SU-DHL-6 (cell line): ENCODE data around the gene CDK16.

ENCODE experiments used
- H2AFZ ChIP-seq: fragments of 200-600 bp; sonication (generic); 2 replicates; pipeline ENCODE4 v1.6.1; 2014; ENCODE audit warnings: low read depth, mild to moderate bottlenecking, moderate library complexity, mixed read lengths, antibody characterized with exemption, low read length; ENCODE audit not compliant: severe bottlenecking
- H3F3A ChIP-seq: fragments of 200-600 bp; shearing (Covaris generic); 2 replicates; pipeline ENCODE4 v1.6.0; 2016; ENCODE audit warnings: antibody characterized with exemption, mild to moderate bottlenecking; ENCODE audit not compliant: insufficient read depth
- H3K27ac ChIP-seq: fragments of 200-600 bp; sonication (generic); 2 replicates; pipeline ENCODE4 v1.5.1; 2016; ENCODE audit warnings: low read depth, mild to moderate bottlenecking, low read length, moderate library complexity, mixed read lengths
- H3K27me3 ChIP-seq: fragments of 200-600 bp; sonication (generic), shearing (Covaris generic); 2 replicates; pipeline ENCODE4 v1.6.0; 2014; ENCODE audit warnings: mild to moderate bottlenecking, low read length
- H3K36me3 ChIP-seq: fragments of 200-600 bp; sonication (generic); 2 replicates; pipeline ENCODE4 v1.6.1; 2014; ENCODE audit warnings: mild to moderate bottlenecking, low read length, mixed read lengths
- H3K4me2 ChIP-seq: fragments of 300-600, 200-600 bp; shearing (Covaris generic), sonication (generic); 2 replicates; pipeline ENCODE4 v1.6.0; 2014; ENCODE audit warnings: low read length, low read depth, mild to moderate bottlenecking; ENCODE audit not compliant: poor library complexity, severe bottlenecking
- H3K4me3 ChIP-seq: fragments of 200-600 bp; sonication (generic); 2 replicates; pipeline ENCODE4 v1.5.1; 2014; ENCODE audit warnings: antibody characterized with exemption, low read length, mild to moderate bottlenecking, mixed read lengths; ENCODE audit not compliant: insufficient read depth, poor library complexity, severe bottlenecking
- H3K79me2 ChIP-seq: fragments of 200-600 bp; sonication (generic); 2 replicates; pipeline ENCODE4 v1.6.1; 2014; ENCODE audit warnings: mild to moderate bottlenecking, low read length, moderate library complexity; ENCODE audit not compliant: insufficient read depth
- H3K9ac ChIP-seq: fragments of 200-600 bp; sonication (generic); 2 replicates; pipeline ENCODE4 v1.7.0; 2014; ENCODE audit warnings: mild to moderate bottlenecking, low read length
- H3K9me2 ChIP-seq: fragments of 200-600 bp; sonication (generic); replicated peaks from 2 replicates; pipeline ENCODE4 v1.6.1; 2014; ENCODE audit warnings: low read length; ENCODE audit not compliant: insufficient read depth
- H3K9me3 ChIP-seq: fragments of 200-600 bp; sonication (generic); 2 replicates; pipeline ENCODE4 v1.6.1; 2014; ENCODE audit warnings: low read length, mixed read lengths; ENCODE audit not compliant: insufficient read depth
- H4K20me1 ChIP-seq: fragments of 200-600 bp; sonication (generic); 2 replicates; pipeline ENCODE4 v1.6.1; 2014; ENCODE audit warnings: low read depth, mild to moderate bottlenecking, antibody characterized with exemption, low read length, moderate library complexity, mixed read lengths
- EZH2phosphoT487 ChIP-seq: fragments of 200-600 bp; sonication (generic), shearing (Covaris generic); conservative IDR thresholded peaks from 2 replicates; pipeline ENCODE4 v1.6.1; 2018; ENCODE audit warnings: mild to moderate bottlenecking, antibody characterized with exemption, low read length, moderate library complexity, mixed read lengths
- TF ChIP-seq, protein P1 (sequence below): fragments of 200-600 bp; sonication (generic); IDR thresholded peaks from one replicate; pipeline ENCODE4 v1.5.1; 2017; ENCODE audit warnings: antibody characterized with exemption, mild to moderate bottlenecking, low read length, moderate library complexity; ENCODE audit not compliant: insufficient read depth, poor library complexity, severe bottlenecking

CDK16 gene

DNA sequence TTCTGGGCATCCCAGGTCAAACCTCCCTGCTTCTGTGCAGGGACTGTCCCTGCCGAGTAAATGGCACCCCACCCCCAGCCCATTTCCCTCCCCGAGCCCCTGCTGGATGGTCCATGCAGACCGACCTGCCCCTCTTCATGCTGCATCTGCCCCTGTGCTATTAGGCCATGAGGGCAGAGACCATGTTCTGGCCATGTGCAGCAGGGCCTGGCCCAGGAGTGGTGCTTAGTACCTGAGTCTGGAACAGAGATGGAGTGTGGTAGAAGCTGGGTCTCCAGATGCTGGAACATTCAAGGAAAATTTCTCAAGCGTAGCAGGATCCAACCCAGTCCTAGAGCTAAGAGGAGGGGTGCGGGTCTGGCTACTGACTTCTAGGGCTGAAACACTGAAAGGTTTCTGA lies 40.1 kb upstream of the CDK16 start:
- Histone ChIP-seq H3K4me3 (no peak overlapping the region), H2AFZ (no peak overlapping the region), H3K36me3 (no peaks in the 10 kb centered on the region), H3K9me3 (no peaks in the 10 kb centered on the region), H3K9me2 (no peaks in the 10 kb centered on the region), H3K9ac (no peak overlapping the region), H3K79me2 (no peaks in the 10 kb centered on the region), H3K27me3 (no peaks in the 10 kb centered on the region), H3K27ac (no peak overlapping the region), H3F3A (no peaks in the 10 kb centered on the region), H4K20me1 (no peaks in the 10 kb centered on the region), H3K4me2 (no peak overlapping the region)
- no peak for TF ChIP-seq EZH2phosphoT487
- TF ChIP-seq, protein P1, sequence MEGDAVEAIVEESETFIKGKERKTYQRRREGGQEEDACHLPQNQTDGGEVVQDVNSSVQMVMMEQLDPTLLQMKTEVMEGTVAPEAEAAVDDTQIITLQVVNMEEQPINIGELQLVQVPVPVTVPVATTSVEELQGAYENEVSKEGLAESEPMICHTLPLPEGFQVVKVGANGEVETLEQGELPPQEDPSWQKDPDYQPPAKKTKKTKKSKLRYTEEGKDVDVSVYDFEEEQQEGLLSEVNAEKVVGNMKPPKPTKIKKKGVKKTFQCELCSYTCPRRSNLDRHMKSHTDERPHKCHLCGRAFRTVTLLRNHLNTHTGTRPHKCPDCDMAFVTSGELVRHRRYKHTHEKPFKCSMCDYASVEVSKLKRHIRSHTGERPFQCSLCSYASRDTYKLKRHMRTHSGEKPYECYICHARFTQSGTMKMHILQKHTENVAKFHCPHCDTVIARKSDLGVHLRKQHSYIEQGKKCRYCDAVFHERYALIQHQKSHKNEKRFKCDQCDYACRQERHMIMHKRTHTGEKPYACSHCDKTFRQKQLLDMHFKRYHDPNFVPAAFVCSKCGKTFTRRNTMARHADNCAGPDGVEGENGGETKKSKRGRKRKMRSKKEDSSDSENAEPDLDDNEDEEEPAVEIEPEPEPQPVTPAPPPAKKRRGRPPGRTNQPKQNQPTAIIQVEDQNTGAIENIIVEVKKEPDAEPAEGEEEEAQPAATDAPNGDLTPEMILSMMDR = no peak

DNA sequence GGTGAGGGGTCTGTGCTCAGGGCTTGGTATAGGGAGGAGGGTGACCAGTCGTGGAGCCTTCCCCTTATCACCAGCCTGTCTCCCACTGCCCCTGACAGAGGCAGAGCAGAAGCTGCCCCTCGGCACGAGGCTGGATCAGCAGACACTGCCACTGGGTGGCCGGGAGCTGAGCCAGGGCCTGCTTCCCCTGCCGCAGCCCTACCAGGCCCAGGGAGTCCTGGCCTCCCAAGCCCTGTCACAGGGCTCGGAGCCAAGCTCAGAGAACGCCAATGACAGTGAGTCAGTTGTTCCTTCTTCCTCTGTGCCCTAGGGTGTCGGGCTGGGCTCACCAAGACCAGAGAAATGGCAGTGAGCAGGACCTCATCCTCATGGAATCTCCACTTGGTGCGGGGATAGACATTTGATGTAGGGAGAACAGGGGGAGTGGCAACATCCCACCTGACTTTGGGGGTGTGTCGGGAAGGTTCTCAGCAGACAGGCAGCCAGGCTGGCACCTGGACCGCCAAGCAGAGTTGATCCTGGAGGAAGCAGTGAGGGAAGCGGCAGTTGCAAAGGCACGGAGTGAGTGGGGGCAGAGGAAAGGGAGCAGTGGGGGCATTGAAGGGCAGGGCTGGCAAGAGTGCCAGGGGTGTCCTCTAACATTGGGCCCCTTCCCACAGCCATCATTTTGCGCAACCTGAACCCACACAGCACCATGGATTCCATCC lies 39.1 kb upstream of the CDK16 start:
- H3K9me3 ChIP-seq = no peaks in the 10 kb centered on the region
- no peaks in the 10 kb centered on the region for H3K27me3 ChIP-seq
- no peak overlapping the region for H3K9ac ChIP-seq
- H3K27ac ChIP-seq = no peak overlapping the region
- no peak overlapping the region for H3K4me3 ChIP-seq
- no peak overlapping the region for H3K4me2 ChIP-seq
- H3K9me2 ChIP-seq = no peaks in the 10 kb centered on the region
- no peaks in the 10 kb centered on the region for H3F3A ChIP-seq
- H3K79me2 ChIP-seq = no peaks in the 10 kb centered on the region
- H4K20me1 ChIP-seq = no peaks in the 10 kb centered on the region
- TF ChIP-seq, protein P1 = no peak
- no peak for TF ChIP-seq EZH2phosphoT487
- H2AFZ ChIP-seq = no peak overlapping the region
- no peaks in the 10 kb centered on the region for H3K36me3 ChIP-seq

DNA sequence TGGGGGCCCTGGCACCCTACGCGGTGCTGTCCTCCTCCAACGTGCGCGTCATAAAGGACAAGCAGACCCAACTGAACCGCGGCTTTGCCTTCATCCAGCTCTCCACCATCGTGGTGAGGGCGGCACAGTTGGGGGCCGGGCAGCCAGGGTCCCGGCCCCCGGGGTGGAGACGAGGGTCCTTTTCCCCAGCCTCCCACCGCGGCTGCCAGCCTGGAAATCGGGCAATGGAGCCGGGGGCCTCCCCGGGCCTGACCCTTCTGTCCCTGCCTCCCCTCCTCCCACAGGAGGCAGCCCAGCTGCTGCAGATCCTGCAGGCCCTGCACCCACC lies 38.6 kb upstream of the CDK16 start:
- Histone ChIP-seq H3K36me3 (no peaks in the 10 kb centered on the region), H3F3A (no peaks in the 10 kb centered on the region), H3K27ac (no peak overlapping the region), H3K9me2 (no peaks in the 10 kb centered on the region), H3K4me2 (no peak overlapping the region), H3K4me3 (no peak overlapping the region), H3K27me3 (no peaks in the 10 kb centered on the region), H3K9me3 (no peaks in the 10 kb centered on the region), H3K79me2 (no peaks in the 10 kb centered on the region), H3K9ac (no peak overlapping the region), H4K20me1 (no peaks in the 10 kb centered on the region), H2AFZ (no peak overlapping the region)
- TF ChIP-seq, protein P1 = no peak
- TF ChIP-seq EZH2phosphoT487 = no peak
